ENCODE measurements around the gene FN3KRP.
"Not testable (repeated sequence)": the region's sequence is repeated elsewhere in the genome, so short reads cannot be mapped to it uniquely, and the experiment has no call there.

FN3KRP gene

GRCh38 chr17:82772026-82772425 lies 55.5 kb downstream of the FN3KRP start:
- no peak for DNase-seq
- no peak for TF ChIP-seq CTCF (IDR thresholded peaks at IDR 0.05)
- intact Hi-C loops (cut with DNase I; ENCODE audit: low total_unique reads): loop anchor here (5.0 kb wide), 1 partner anchor 420 kb away; no protein-coding TSS in a partner anchor
- H3K36me3 ChIP-seq: peaks cover 12 to 62% (median 33%) of the 10 kb centered on the region in 3 donors
- H3K27ac ChIP-seq: no peak overlapping the region
- peaks cover 0 to 10% (median 2%) of the 10 kb centered on the region in 4 donors for H3K4me1 ChIP-seq
- H3K4me3 ChIP-seq: no peak overlapping the region
- H3K9me3 ChIP-seq: no peaks in the 10 kb centered on the region
- H3K27me3 ChIP-seq: no peaks in the 10 kb centered on the region

GRCh38 chr17:82774456-82774855 lies 58.0 kb downstream of the FN3KRP start:
- not testable (repeated sequence) for DNase-seq, H3K4me1 ChIP-seq, H3K27me3 ChIP-seq, H3K9me3 ChIP-seq, H3K4me3 ChIP-seq, H3K27ac ChIP-seq
- peaks cover 6 to 42% (median 16%) of the 10 kb centered on the region in 3 donors for H3K36me3 ChIP-seq
- intact Hi-C loops (cut with DNase I; ENCODE audit: low total_unique reads): loop anchor here (5.0 kb wide), 1 partner anchor 422 kb away; no protein-coding TSS in a partner anchor

- peaks cover 0 to 10% (median 2%) of the 10 kb centered on the region in 4 donors for H3K4me1 ChIP-seq
- no peaks in the 10 kb centered on the region for H3K9me3 ChIP-seq
- peaks cover 3 to 34% (median 11%) of the 10 kb centered on the region in 3 donors for H3K36me3 ChIP-seq
- intact Hi-C loops (cut with DNase I; ENCODE audit: low total_unique reads): no loop called here
- H3K4me3 ChIP-seq: no peak overlapping the region
- DNase-seq: no peak
- TF ChIP-seq CTCF (IDR thresholded peaks at IDR 0.05): peak; percentile 76 to 88
- H3K27me3 ChIP-seq: no peaks in the 10 kb centered on the region
- H3K27ac ChIP-seq: no peak overlapping the region
Observed at GRCh38 chr17:82775001-82775823, 58.7 kb downstream of the FN3KRP start.

GRCh38 chr17:82776454-82776853 lies 59.9 kb downstream of the FN3KRP start:
- no peaks in the 10 kb centered on the region for H3K9me3 ChIP-seq
- no peak for DNase-seq
- peaks cover 0 to 10% (median 2%) of the 10 kb centered on the region in 4 donors for H3K4me1 ChIP-seq
- intact Hi-C loops (cut with DNase I; ENCODE audit: low total_unique reads): loop anchor here (2.0 kb wide), 1 partner anchor 108 kb away; no protein-coding TSS in a partner anchor
- peaks cover 0 to 25% (median 8%) of the 10 kb centered on the region in 3 donors for H3K36me3 ChIP-seq
- H3K4me3 ChIP-seq: no peak overlapping the region
- H3K27ac ChIP-seq: no peak overlapping the region
- TF ChIP-seq CTCF (IDR thresholded peaks at IDR 0.05): no peak
- no peaks in the 10 kb centered on the region for H3K27me3 ChIP-seq
